Endodermal cell (in vitro differentiated cells): ENCODE measurements around the gene TEX22. TPM values are rescaled to one million over a fixed set of nuclear protein-coding genes. Genes with fewer than 3 reads are reported as not detected.

ENCODE experiments used
- DNase-seq: peaks from one replicate; pipeline ENCODE4 v3.0.0-alpha.2; 2017
- H3K27ac ChIP-seq: 2 replicates; pipeline ENCODE4 v1.5.1; 2013; ENCODE audit warnings: mild to moderate bottlenecking, low read depth, low read length, moderate library complexity
- H3K27me3 ChIP-seq: 2 replicates; pipeline ENCODE4 v1.6.1; 2013; ENCODE audit warnings: mild to moderate bottlenecking, low read length, moderate library complexity; ENCODE audit not compliant: insufficient read depth, control insufficient read depth, poor library complexity, severe bottlenecking
- H3K36me3 ChIP-seq: 2 replicates; pipeline ENCODE4 v1.7.0; 2013; ENCODE audit warnings: mild to moderate bottlenecking, low read length, moderate library complexity; ENCODE audit not compliant: control insufficient read depth, insufficient read depth
- H3K4me1 ChIP-seq: one replicate; pipeline ENCODE4 v1.7.0; 2013; ENCODE audit warnings: low read length; ENCODE audit not compliant: control insufficient read depth, insufficient read depth
- H3K4me3 ChIP-seq: 2 replicates; pipeline ENCODE4 v1.5.1; 2013; ENCODE audit warnings: mild to moderate bottlenecking, low read length, moderate library complexity
- H3K9ac ChIP-seq: 2 replicates; pipeline ENCODE4 v1.6.1; 2013; ENCODE audit warnings: mild to moderate bottlenecking, low read length, moderate library complexity; ENCODE audit not compliant: poor library complexity, severe bottlenecking; ENCODE audit errors: extremely low read depth
- H3K9me3 ChIP-seq: 2 replicates; pipeline ENCODE4 v1.6.1; 2013; ENCODE audit warnings: mild to moderate bottlenecking, low read length, moderate library complexity; ENCODE audit not compliant: control insufficient read depth
- H3K27ac Mint-ChIP-seq: 2 replicates; pipeline ENCODE4 v1.8.0; 2020; ENCODE audit warnings: mixed read lengths
- H3K27me3 Mint-ChIP-seq: 2 replicates; pipeline ENCODE4 v1.8.0; 2021; ENCODE audit warnings: mild to moderate bottlenecking, mixed read lengths; ENCODE audit not compliant: insufficient read depth
- H3K36me3 Mint-ChIP-seq: 2 replicates; pipeline ENCODE4 v1.8.0; 2020; ENCODE audit warnings: low read depth, mixed read lengths
- H3K4me1 Mint-ChIP-seq: 2 replicates; pipeline ENCODE4 v1.8.0; 2020; ENCODE audit warnings: mixed read lengths
- H3K4me3 Mint-ChIP-seq: 2 replicates; pipeline ENCODE4 v1.8.0; 2020; ENCODE audit warnings: mild to moderate bottlenecking, moderate library complexity, mixed read lengths
- H3K9me3 Mint-ChIP-seq: 2 replicates; pipeline ENCODE4 v1.8.0; 2020; ENCODE audit warnings: mild to moderate bottlenecking, mixed read lengths
- CTCF ChIP-seq: fragments of 200-600 bp; sonication (generic); conservative IDR thresholded peaks from 2 replicates; pipeline ENCODE4 v1.5.0; 2021; ENCODE audit warnings: antibody characterized with exemption, mild to moderate bottlenecking
- WGBS, 2 experiments: methylation state at CpG; one replicate each; pipeline versions ENCODE4 v1.1.5 to v1.1.7; 2013; ENCODE audit warnings: missing lambda C conversion rate in 2 of 2, mixed read lengths in 1 of 2; ENCODE audit not compliant: insufficient coverage in 1 of 2, insufficient read length in 1 of 2; 5-methylcytosine and 5-hydroxymethylcytosine counted together
- total RNA-seq, 2 donors: library from RNA; stranded (reverse); fragmentation: NEBNext Ultra II Directional in 1 of 2; extraction: Animal tissue kit (Norgen Biotek cat#: 25700) in 1 of 2; gene quantifications; 2 replicates in 1 of 2; 3 replicates in 1 of 2; pipeline ENCODE4 v1.2.1, GENCODE V29; 2021

The TEX22 gene
- total RNA-seq, 2 donors from 2014 or later, result 1.9 to 3.5 TPM

GRCh38 chr14:105436402-105436801, 38.1 kb downstream of the TEX22 start:
- no peak for TF ChIP-seq CTCF
- Mint-ChIP-seq H3K27me3 (no peaks in the 10 kb centered on the region), H3K4me1 (no peaks in the 10 kb centered on the region), H3K9me3 (no peaks in the 10 kb centered on the region), H3K27ac (no peak overlapping the region), H3K4me3 (no peak overlapping the region), H3K36me3 (peaks cover 42% of the 10 kb centered on the region)
- peaks cover 18% of the 10 kb centered on the region for H3K36me3 ChIP-seq
- no peaks in the 10 kb centered on the region for H3K4me1 ChIP-seq
- no peak overlapping the region for H3K27ac ChIP-seq
- no peak overlapping the region for H3K4me3 ChIP-seq
- H3K9me3 ChIP-seq, result no peaks in the 10 kb centered on the region
- WGBS, 2 experiments, result 94 to 96% methylated on average over 12 of the region's 12 CpGs
- DNase-seq, result no peak
- H3K27me3 ChIP-seq, result no peaks in the 10 kb centered on the region
- H3K9ac ChIP-seq, result no peak overlapping the region

- WGBS, 2 experiments, result 93 to 98% methylated on average over 20 to 31 of the region's 31 CpGs
These were observed 38.8 kb downstream of the TEX22 start for GRCh38 chr14:105436891-105437722.

GRCh38 chr14:105437723-105438500, 39.6 kb downstream of the TEX22 start:
- H3K27ac Mint-ChIP-seq, result no peak overlapping the region

More at GRCh38 chr14:105436891-105437722, 38.8 kb downstream of the TEX22 start:
- no peak overlapping the region for H3K27ac ChIP-seq
- Mint-ChIP-seq H3K27me3 (no peaks in the 10 kb centered on the region), H3K27ac (no peak overlapping the region), H3K4me3 (no peak overlapping the region), H3K4me1 (no peaks in the 10 kb centered on the region), H3K9me3 (no peaks in the 10 kb centered on the region), H3K36me3 (peaks cover 42% of the 10 kb centered on the region)
- peaks cover 17% of the 10 kb centered on the region for H3K36me3 ChIP-seq
- H3K27me3 ChIP-seq, result no peaks in the 10 kb centered on the region
- no peak overlapping the region for H3K9ac ChIP-seq
- no peak for DNase-seq
- TF ChIP-seq CTCF, result no peak
- no peaks in the 10 kb centered on the region for H3K9me3 ChIP-seq
- H3K4me3 ChIP-seq, result no peak overlapping the region
- H3K4me1 ChIP-seq, result no peaks in the 10 kb centered on the region

More at GRCh38 chr14:105437723-105438500, 39.6 kb downstream of the TEX22 start:
- Histone ChIP-seq H3K27ac (no peak overlapping the region), H3K9ac (no peak overlapping the region), H3K36me3 (peaks cover 25% of the 10 kb centered on the region), H3K27me3 (no peaks in the 10 kb centered on the region), H3K9me3 (no peaks in the 10 kb centered on the region), H3K4me1 (no peaks in the 10 kb centered on the region), H3K4me3 (no peak overlapping the region)
- Mint-ChIP-seq H3K9me3 (no peaks in the 10 kb centered on the region), H3K27me3 (no peaks in the 10 kb centered on the region), H3K4me1 (no peaks in the 10 kb centered on the region), H3K36me3 (peaks cover 48% of the 10 kb centered on the region), H3K4me3 (no peak overlapping the region)
- WGBS, 2 experiments, result 94 to 98% methylated on average over 15 to 18 of the region's 18 CpGs
- TF ChIP-seq CTCF, result no peak
- DNase-seq, result no peak
